MM.1S (cell line): ENCODE measurements around the gene PRSS27.

ENCODE experiments used
- EZH2 ChIP-seq: fragments of 300-600 bp; sonication (generic); optimal IDR thresholded peaks from 2 replicates; pipeline ENCODE3; 2017; ENCODE audit warnings: low read depth, mild to moderate bottlenecking, antibody characterized with exemption, low read length, mixed read lengths
- EZH2phosphoT487 ChIP-seq: fragments of 300-600 bp; sonication (generic); IDR thresholded peaks from 2 replicates; pipeline ENCODE4 v1.6.1; 2018; ENCODE audit warnings: antibody characterized with exemption, low read length
- TF ChIP-seq, protein P1 (sequence below): fragments of 300-600 bp; sonication (generic); IDR thresholded peaks from 2 replicates; pipeline ENCODE4 v1.5.1; 2016; ENCODE audit warnings: antibody characterized with exemption, low read length, mixed read lengths

DNA sequence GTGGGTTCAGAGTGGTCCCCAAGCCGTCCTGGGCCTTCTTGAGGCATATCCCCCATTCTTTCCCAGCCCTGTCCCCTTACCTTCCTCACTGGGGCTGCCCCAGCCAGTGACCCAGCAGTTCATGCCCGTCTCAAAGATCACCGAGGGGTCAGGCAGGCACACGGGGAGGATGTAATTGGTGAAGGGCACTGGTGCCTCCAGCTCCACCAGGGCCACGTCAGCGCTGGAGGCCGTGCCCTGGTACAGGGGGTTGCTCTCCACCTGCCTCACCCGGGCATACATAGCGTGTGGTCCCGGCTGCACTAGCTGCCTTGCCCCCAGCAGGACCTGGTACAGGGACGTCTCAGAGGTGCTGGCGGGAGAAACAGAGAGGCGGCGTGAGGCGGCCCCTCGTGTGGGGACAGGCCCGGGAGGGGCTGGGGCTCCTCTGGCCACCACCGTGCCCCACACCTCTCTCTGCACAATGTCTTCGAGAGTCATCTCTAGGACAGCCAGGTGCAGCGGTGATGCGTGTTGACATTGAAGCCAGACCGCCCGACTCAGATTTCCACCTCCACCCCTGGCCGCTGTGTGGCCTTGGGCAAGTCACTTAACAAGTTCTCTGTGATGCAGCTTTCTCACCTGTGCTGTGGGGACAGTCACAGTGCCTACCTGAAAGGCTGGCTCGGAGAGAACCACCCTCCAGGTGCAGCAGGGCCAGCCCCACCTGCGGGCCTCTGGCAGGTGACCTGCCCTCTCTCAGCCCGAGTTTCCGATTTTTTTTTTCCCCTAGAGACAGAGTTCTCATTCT, 5.8 kb downstream of the PRSS27 start:
- TF ChIP-seq, protein P1, sequence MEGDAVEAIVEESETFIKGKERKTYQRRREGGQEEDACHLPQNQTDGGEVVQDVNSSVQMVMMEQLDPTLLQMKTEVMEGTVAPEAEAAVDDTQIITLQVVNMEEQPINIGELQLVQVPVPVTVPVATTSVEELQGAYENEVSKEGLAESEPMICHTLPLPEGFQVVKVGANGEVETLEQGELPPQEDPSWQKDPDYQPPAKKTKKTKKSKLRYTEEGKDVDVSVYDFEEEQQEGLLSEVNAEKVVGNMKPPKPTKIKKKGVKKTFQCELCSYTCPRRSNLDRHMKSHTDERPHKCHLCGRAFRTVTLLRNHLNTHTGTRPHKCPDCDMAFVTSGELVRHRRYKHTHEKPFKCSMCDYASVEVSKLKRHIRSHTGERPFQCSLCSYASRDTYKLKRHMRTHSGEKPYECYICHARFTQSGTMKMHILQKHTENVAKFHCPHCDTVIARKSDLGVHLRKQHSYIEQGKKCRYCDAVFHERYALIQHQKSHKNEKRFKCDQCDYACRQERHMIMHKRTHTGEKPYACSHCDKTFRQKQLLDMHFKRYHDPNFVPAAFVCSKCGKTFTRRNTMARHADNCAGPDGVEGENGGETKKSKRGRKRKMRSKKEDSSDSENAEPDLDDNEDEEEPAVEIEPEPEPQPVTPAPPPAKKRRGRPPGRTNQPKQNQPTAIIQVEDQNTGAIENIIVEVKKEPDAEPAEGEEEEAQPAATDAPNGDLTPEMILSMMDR, result no peak
- TF ChIP-seq EZH2 (no peak), EZH2phosphoT487 (no peak)
